Measurements from ENCODE around the gene AOC3.
A peak's percentile ranks its signal among the peaks of the same experiment; 100 is the strongest.
"Not testable (repeated sequence)": the region's sequence is repeated elsewhere in the genome, so short reads cannot be mapped to it uniquely, and the experiment has no call there.

Gene AOC3

DNA sequence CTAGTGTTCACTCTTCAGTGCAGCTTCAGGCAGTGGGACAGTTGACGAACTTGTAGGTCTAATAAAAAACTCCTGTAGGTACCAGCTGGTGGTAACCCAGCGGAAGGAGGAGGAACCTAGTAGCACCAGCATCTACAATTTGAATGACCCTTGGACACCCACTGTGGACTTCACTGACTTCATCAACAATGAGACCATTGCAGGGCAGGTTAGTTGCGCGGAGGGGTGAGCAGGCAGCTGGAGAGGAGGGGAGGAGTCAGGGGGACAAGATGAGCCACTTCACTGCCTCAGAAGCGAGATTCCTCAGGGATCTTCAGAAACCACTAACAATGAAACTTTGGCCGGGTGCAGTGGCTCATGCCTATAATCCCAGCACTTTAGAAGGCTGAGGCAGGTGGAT is 22.3 kb downstream of the AOC3 start:
- no peak overlapping the region for H3K27ac Mint-ChIP-seq
- ATAC-seq (no peak), DNase-seq (ENCODE audit: low spot score in 2 of 2) (no peak)
- H3K4me1 Mint-ChIP-seq: no peaks in the 10 kb centered on the region
- H3K4me3 Mint-ChIP-seq: no peak overlapping the region
- no peaks in the 10 kb centered on the region for H3K36me3 Mint-ChIP-seq
- H3K9me3 Mint-ChIP-seq: no peaks in the 10 kb centered on the region

DNA sequence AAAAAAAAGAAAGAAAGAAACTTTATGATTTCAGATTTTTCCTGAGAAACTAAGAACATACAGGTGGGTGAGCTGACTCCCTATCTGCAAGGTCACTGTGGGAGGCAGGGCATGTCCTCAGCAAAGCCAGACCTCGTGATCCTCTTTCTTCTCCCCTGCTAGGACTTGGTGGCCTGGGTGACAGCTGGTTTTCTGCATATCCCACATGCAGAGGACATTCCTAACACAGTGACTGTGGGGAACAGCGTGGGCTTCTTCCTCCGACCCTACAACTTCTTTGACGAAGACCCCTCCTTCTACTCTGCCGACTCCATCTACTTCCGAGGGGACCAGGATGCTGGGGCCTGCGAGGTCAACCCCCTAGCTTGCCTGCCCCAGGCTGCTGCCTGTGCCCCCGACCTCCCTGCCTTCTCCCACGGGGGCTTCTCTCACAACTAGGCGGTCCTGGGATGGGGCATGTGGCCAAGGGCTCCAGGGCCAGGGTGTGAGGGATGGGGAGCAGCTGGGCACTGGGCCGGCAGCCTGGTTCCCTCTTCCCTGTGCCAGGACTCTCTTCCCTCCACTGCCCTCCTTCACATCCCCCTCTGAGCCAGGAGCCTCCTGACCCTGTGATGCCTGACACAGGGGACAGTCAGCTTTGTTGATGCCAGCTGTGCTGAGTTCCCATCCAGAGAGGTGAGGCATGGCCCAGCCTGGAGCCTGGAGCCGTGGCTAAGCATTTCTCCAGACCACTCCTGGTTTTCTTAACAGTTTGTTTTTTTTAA is 23.1 kb downstream of the AOC3 start:
- ATAC-seq; H3K27ac Mint-ChIP-seq; H3K4me3 Mint-ChIP-seq; H3K36me3 Mint-ChIP-seq; DNase-seq (ENCODE audit: low spot score in 2 of 2); H3K9me3 Mint-ChIP-seq; H3K4me1 Mint-ChIP-seq: not testable (repeated sequence)

DNA sequence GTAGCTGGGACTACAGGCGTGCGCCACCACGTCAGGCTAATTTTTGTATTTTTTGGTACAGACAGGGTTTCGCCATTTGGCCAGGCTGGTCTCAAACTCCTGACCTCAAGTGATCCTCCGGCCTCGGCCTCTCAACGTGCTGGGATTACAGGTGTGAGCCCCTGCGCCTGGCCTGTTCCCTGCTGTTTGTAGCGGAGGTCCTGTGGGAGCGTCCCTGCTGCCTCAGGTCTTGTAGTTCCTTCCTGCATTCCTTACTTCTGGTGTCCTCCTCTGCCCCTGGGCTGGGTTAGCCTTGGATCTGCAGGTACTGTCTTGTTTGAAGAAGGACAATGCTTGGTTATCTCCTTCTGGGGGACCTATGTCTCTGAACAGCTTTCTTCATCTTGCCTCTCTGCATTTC is 26.0 kb downstream of the AOC3 start:
- H3K4me1 Mint-ChIP-seq: no peaks in the 10 kb centered on the region
- H3K9me3 Mint-ChIP-seq: no peaks in the 10 kb centered on the region
- ATAC-seq: no peak
- no peak overlapping the region for H3K4me3 Mint-ChIP-seq
- no peaks in the 10 kb centered on the region for H3K36me3 Mint-ChIP-seq
- H3K27ac Mint-ChIP-seq: no peak overlapping the region
- no peak for DNase-seq (ENCODE audit: low spot score in 2 of 2)

DNA sequence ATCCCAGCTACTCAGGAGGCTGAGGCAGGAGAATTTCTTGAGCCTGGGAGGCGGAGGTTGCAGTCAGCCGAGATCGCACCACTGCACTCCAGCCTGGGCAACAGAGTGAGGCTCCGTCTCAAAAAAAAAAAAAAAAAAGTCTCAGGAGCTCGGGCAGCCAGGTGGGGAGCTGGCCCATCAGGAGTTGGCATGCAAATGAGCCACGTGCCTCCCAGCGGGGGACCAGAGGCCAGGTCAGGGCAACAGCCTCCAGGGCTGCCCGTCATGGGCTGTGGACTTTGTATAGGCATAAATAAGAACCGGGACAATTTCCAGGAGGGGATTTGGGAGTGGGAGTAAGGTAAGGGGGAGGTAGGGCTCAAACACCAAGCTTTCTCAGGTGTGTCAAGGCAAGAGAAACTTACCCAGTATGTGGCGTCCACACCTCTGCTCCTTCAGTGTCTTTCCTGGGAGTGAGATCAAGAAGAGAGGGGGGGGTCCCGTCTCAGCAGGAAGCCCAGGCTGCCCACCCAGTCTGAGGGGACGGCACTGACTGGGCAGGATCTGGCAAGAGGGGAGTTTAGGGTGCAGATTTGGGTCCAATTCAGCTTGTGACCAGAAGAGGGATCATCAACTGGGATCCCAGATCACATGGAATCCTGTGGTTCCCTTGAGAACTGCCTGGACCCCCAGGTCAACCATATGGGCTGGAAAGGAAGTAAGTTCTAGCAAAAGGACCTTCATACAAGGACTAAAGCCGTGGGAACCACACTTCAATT is 27.3 kb downstream of the AOC3 start:
- Mint-ChIP-seq H3K9me3 (no peaks in the 10 kb centered on the region), H3K4me1 (no peaks in the 10 kb centered on the region), H3K36me3 (no peaks in the 10 kb centered on the region), H3K4me3 (no peak overlapping the region), H3K27ac (peak overlapping the region; percentile 29)
- ATAC-seq (no peak), DNase-seq (ENCODE audit: low spot score in 2 of 2) (no peak)

DNA sequence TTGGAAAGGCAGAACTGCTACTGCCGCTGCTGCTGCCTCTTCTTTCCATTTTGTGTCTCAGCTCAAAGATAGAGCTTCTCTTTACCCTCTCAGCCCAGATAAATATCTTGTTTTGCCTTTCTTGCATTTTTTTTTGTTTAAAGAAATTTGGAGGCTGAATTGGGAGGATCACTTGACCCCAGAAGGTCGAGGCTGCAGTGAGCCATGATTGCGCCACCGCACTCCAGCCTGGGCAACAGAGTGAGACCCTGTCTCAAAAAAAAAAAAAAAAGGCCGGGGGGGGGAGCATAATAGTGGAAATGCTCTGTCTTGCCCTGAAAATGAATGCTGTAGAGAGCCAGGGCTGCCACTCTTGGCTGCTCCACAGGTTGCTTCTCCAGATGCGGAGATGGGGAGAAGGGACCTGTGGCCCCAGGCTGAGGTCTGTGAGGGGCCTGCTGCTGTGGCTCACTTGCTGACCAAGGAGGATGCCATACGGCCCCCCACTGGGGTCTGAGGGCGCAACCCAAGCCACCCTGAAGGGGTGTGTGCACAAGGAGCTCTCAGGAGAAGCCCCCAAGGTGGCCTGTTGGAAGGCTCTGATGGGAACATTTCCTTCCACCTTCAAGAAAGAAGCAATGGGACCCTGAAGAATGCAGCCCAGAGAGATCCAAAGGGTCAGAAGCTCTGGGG is 28.1 kb downstream of the AOC3 start:
- H3K36me3 Mint-ChIP-seq: no peaks in the 10 kb centered on the region
- no peak overlapping the region for H3K27ac Mint-ChIP-seq
- H3K4me3 Mint-ChIP-seq: no peak overlapping the region
- no peaks in the 10 kb centered on the region for H3K9me3 Mint-ChIP-seq
- ATAC-seq: no peak
- DNase-seq (ENCODE audit: low spot score in 2 of 2): no peak
- no peaks in the 10 kb centered on the region for H3K4me1 Mint-ChIP-seq

DNA sequence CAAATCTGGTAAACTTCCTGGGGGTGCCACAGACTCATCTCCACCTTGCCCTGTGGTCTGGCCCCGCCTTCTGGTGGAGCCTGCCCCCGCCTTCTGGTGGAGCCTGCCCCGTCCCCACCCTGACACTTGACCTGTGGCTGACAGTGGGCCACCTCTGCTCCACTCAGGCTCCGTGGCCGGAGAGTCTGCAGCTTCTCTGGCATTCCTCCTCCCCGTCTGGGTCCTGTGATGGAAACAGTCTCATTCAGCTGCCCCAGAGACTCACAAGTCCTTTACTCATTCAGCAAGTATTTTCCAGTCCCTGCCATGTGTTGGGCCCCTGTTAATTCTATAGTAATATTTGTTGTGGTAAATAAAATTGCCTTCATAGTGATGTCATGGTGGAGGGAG is 28.6 kb downstream of the AOC3 start:
- no peak overlapping the region for H3K4me3 Mint-ChIP-seq
- no peak for ATAC-seq
- no peaks in the 10 kb centered on the region for H3K9me3 Mint-ChIP-seq
- H3K27ac Mint-ChIP-seq: no peak overlapping the region
- no peaks in the 10 kb centered on the region for H3K36me3 Mint-ChIP-seq
- no peak for DNase-seq (ENCODE audit: low spot score in 2 of 2)
- no peaks in the 10 kb centered on the region for H3K4me1 Mint-ChIP-seq

DNA sequence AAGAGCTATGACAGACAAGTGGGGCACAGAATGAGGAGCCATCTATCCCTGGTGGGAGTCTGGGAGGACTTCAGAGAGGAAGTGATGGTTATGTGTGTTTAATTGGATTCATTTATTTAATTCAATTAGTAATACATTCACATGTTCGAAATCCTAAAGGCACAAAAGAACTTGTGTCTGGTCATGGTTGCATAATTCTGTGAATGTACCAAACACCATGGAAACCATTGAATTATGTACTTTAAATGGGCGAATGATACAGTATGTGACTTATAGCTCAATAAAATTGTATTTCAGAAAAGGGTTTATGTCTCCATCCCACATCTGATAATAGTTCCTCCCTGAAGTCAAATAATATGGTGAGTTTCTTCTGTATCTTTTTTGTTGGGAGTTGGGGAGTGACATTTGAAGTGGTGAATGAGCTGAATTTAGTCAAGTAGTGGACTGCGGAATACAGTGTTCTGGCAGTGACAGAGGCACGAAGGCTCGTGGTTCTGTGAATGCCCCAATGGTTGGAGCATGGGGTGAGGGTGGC is 29.8 kb downstream of the AOC3 start:
- DNase-seq (ENCODE audit: low spot score in 2 of 2) (no peak), ATAC-seq (no peak)
- Mint-ChIP-seq H3K27ac (no peak overlapping the region), H3K4me3 (no peak overlapping the region), H3K9me3 (no peaks in the 10 kb centered on the region), H3K4me1 (no peaks in the 10 kb centered on the region), H3K36me3 (no peaks in the 10 kb centered on the region)

DNA sequence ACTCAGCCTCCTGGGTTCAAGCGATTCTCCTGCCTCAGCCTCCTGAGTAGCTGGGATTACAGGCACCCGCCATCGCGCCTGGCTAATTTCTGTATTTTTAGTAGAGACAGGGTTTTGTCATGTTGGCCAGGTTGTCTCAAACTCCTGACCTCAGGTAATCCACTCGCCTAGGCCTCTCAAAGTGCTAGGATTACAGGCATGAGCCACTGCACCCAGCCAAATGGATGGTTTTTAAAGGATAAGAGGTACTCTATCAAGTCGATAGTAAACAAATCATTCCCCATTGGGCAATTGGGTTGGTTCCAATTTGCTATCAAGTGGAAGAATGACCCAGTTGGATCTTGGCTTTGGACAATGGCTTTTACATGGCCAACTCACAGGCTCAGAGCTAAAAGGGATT is 30.7 kb downstream of the AOC3 start:
- not testable (repeated sequence) for DNase-seq (ENCODE audit: low spot score in 2 of 2); H3K9me3 Mint-ChIP-seq; ATAC-seq; H3K27ac Mint-ChIP-seq; H3K36me3 Mint-ChIP-seq; H3K4me1 Mint-ChIP-seq; H3K4me3 Mint-ChIP-seq

DNA sequence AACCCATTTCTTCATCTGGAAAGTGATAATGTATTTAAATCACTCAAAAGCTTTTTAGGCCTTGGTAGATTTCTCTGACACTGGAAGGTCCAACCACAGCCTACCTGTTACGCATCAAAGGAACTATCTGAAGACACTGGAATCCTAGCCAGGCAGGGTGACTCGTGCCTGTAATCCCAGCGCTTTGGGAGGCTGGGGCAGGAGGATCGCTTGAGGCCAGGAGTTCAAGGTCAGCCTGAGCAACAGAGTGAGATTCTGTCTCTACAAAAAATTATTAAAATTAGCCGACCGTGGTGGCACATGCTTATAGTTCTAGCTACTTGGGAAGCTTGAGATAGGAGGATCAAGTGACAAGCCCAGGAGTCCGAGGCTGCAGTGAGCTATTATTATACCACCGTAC is 31.2 kb downstream of the AOC3 start:
- no peaks in the 10 kb centered on the region for H3K4me1 Mint-ChIP-seq
- no peak for DNase-seq (ENCODE audit: low spot score in 2 of 2)
- H3K9me3 Mint-ChIP-seq: no peaks in the 10 kb centered on the region
- no peak overlapping the region for H3K4me3 Mint-ChIP-seq
- no peak overlapping the region for H3K27ac Mint-ChIP-seq
- no peaks in the 10 kb centered on the region for H3K36me3 Mint-ChIP-seq
- ATAC-seq: no peak

DNA sequence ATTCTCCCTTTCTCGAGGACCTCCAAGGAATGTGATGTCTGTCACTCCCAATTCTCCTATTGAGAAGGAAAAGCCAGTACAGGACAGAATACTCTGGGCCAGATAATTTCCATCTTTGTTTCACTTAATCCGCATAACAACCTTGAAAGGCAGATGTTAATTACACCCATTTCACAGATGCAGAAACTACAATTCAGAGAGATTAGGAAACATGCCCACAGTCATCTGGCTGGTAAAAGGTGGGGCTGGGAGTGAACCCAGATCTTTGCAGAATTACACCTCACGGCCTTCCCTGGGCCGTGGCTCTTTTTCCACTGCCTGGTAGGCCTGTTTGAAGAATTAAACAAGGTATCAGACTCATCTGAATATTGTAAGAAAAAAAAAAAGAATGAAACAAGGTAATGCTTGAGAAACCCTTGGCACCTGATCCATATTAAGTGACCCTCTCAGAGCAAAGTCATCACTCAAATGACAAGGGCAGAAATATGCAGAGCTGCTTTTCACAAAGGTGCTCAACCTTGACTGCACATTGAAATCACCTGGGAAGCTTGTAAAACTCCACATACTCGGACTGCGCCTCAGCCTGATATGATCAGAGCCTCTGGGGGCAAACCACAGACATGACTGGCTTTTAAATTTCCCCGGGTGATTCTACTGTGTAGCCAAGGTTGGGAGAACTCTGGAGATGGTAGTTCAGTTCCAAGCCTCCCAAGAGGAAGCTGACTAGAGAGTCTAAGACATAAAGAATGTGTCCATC is 33.0 kb downstream of the AOC3 start:
- H3K9me3 Mint-ChIP-seq: no peaks in the 10 kb centered on the region
- ATAC-seq (no peak), DNase-seq (ENCODE audit: low spot score in 2 of 2) (no peak)
- H3K4me3 Mint-ChIP-seq: no peak overlapping the region
- H3K27ac Mint-ChIP-seq: no peak overlapping the region
- no peaks in the 10 kb centered on the region for H3K36me3 Mint-ChIP-seq
- no peaks in the 10 kb centered on the region for H3K4me1 Mint-ChIP-seq

DNA sequence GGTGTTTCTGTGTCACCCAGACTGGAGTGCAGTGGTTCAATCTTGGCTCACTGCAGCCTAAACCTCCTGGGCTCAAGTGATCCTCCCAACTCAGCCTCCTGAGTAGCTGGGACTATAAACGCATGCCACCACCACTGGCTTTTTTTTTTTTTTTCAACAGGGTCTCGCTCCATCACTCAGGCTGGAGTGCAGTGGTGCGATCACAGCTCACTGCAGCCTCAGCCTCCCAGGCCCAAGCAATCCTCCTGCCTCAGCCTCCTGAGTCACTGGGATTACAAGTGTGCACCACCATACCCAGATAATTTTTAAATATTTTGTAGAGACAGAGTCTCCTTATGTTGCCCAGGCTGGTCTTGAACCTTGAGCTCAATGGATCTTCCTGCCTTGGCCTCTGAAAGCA is 34.8 kb downstream of the AOC3 start:
- DNase-seq (ENCODE audit: low spot score in 2 of 2); ATAC-seq; H3K4me1 Mint-ChIP-seq; H3K27ac Mint-ChIP-seq; H3K36me3 Mint-ChIP-seq; H3K4me3 Mint-ChIP-seq; H3K9me3 Mint-ChIP-seq: not testable (repeated sequence)

DNA sequence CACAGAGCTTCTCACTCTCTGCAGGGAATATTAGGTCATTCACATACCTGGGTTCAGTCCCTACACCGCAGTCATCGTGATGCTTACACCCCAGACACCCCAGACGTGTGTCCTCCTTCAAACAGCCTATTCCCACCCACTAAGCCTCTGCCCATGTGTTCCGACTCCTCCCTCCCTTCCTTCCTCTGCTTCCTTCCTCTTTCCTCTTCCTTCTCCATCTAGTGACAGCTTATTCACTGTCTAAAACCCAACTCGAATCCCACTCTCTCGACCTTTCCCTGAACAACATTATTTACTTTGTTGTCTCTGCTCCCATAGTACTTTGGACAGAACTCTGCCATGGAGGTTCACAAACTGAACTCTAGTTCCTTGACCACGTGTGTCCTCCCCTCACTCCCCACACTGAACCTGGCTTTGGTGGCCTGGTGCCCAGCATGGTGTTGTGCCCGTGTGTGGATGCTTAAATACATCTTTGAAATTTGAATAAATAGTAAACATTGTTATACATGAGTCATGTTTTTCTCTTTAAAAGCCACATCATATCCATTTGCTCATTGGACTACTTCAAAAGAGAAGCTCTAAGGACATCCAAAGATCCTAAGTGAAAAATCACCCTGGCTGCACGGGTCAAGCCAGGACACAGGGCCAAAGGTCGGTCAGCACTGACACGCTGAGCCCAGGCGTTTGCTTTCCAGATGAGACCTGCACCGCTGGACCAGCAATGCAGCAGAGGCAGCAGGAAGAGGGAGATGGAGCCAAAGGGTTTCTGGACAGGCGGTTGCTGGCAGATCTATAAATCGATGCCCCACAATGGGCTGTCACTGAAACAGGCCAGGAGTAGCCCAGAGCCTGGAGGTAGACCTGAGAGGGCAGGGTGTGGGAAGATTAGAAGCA is 35.5 kb downstream of the AOC3 start:
- no peak overlapping the region for H3K4me3 Mint-ChIP-seq
- H3K4me1 Mint-ChIP-seq: no peaks in the 10 kb centered on the region
- no peak for DNase-seq (ENCODE audit: low spot score in 2 of 2)
- no peak overlapping the region for H3K27ac Mint-ChIP-seq
- no peak for ATAC-seq
- H3K9me3 Mint-ChIP-seq: no peaks in the 10 kb centered on the region
- H3K36me3 Mint-ChIP-seq: no peaks in the 10 kb centered on the region

DNA sequence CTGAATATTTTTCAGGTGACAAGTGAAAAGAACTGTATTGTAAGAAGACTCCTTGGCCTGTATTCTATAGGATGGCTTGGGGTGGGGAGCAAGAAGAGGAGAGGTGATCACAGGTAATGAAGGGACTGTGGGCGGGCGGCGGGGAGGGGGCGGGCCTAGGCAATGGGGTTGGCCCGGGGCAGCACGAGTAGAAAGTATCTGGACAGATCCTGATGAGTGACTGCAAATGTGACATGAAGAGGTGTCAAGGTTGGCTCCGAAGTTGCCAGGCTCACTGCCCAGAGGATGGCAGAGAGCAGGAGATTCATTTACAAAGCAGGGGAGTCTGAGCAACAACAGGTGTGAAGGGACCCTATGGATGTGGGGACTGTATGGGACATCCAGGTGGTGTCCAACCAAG is 38.8 kb downstream of the AOC3 start:
- ATAC-seq (no peak), DNase-seq (ENCODE audit: low spot score in 2 of 2) (no peak)
- H3K4me1 Mint-ChIP-seq: no peaks in the 10 kb centered on the region
- no peak overlapping the region for H3K4me3 Mint-ChIP-seq
- H3K9me3 Mint-ChIP-seq: no peaks in the 10 kb centered on the region
- no peak overlapping the region for H3K27ac Mint-ChIP-seq
- H3K36me3 Mint-ChIP-seq: no peaks in the 10 kb centered on the region

DNA sequence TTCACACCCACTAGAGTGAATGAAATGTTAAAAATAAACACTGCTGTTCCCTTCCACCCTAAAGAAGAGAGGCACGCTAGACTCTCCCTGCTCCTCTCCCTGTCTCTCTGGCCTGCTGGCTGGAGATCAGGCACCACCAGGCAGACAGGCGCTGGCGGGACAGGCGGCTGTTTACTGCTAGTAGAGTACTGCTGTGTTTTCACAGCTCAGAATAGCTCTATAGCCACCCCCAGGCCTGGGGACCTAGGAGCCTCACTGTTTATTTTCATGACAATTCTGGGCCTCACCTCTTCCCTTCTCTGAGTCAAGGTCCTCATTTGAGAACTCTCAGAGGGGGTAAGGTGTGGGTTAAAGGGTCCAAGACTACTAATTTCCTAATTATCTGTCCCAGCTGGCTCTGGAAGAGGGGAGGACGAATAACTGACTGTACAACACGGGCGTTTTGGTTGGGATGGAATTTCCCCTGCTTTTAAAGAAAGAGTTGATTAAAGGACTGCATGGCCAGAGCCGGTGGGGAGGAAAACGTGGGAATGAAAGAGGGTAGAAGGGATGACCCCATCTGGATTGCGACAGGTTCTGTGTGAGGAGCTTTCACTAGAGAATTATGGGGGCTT is 40.6 kb downstream of the AOC3 start:
- Mint-ChIP-seq H3K9me3 (no peaks in the 10 kb centered on the region), H3K27ac (no peak overlapping the region), H3K4me3 (no peak overlapping the region), H3K4me1 (no peaks in the 10 kb centered on the region), H3K36me3 (no peaks in the 10 kb centered on the region)
- DNase-seq (ENCODE audit: low spot score in 2 of 2) (no peak), ATAC-seq (no peak)
